CD4-positive, CD25-positive, alpha-beta regulatory T cell (primary cell): ENCODE measurements around the gene MIS18A. TPM values are rescaled to one million over a fixed set of nuclear protein-coding genes. Genes with fewer than 3 reads are reported as not detected.
"Not testable (repeated sequence)": the region's sequence is repeated elsewhere in the genome, so short reads cannot be mapped to it uniquely, and the experiment has no call there.

ENCODE experiments used
- ATAC-seq, 2 donors: fragments of 150-1000 bp; cut with Tn5 transposase; one replicate each; pipeline ENCODE4 v1.10.0; 2021; ENCODE audit warnings: low read depth in 2 of 2, moderate number of reproducible peaks in 2 of 2, moderate library complexity in 1 of 2
- DNase-seq, 3 donors: peaks; one replicate each; pipeline versions ENCODE4 v3.0.0 to v3.0.0-alpha.2; 2012 to 2022; ENCODE audit warnings: mixed read lengths in 1 of 3
- H3K27ac ChIP-seq: one replicate; pipeline ENCODE4 v1.7.0; 2013; ENCODE audit warnings: mild to moderate bottlenecking, low read length; ENCODE audit not compliant: insufficient read depth, poor library complexity, severe bottlenecking
- H3K27me3 ChIP-seq: one replicate; pipeline ENCODE4 v1.7.0; 2013; ENCODE audit warnings: low read length; ENCODE audit not compliant: control insufficient read depth, insufficient read depth
- H3K36me3 ChIP-seq: one replicate; pipeline ENCODE4 v1.7.0; 2013; ENCODE audit warnings: mild to moderate bottlenecking, low read length, moderate library complexity; ENCODE audit not compliant: control insufficient read depth, insufficient read depth
- H3K4me1 ChIP-seq: 2 replicates; pipeline ENCODE4 v1.7.0; 2013; ENCODE audit warnings: mild to moderate bottlenecking, low read length; ENCODE audit not compliant: insufficient read depth, control insufficient read depth, poor library complexity, severe bottlenecking
- H3K4me3 ChIP-seq: one replicate; pipeline ENCODE4 v1.7.0; 2013; ENCODE audit warnings: low read depth, mild to moderate bottlenecking, low read length, moderate library complexity
- H3K9me3 ChIP-seq, 2 experiments: 1 replicate in 1 of 2; 2 replicates in 1 of 2; pipeline ENCODE4 v1.7.0; 2013; ENCODE audit warnings: low read length in 2 of 2, mild to moderate bottlenecking in 1 of 2, moderate library complexity in 1 of 2; ENCODE audit not compliant: control insufficient read depth in 2 of 2
- H3K27ac Mint-ChIP-seq, 3 donors: one replicate each; pipeline ENCODE4 v1.8.0; 2020 to 2022; ENCODE audit warnings: mild to moderate bottlenecking in 3 of 3, mixed read lengths in 3 of 3, moderate library complexity in 2 of 3
- H3K27me3 Mint-ChIP-seq: one replicate; pipeline ENCODE4 v1.8.0; 2022; ENCODE audit warnings: mild to moderate bottlenecking, mixed read lengths
- H3K36me3 Mint-ChIP-seq: one replicate; pipeline ENCODE4 v1.8.0; 2020; ENCODE audit warnings: mixed read lengths
- H3K4me1 Mint-ChIP-seq, 4 donors: one replicate each; pipeline ENCODE4 v1.8.0; 2020 to 2022; ENCODE audit warnings: mixed read lengths in 4 of 4, mild to moderate bottlenecking in 1 of 4
- H3K4me3 Mint-ChIP-seq, 4 donors: one replicate each; pipeline ENCODE4 v1.8.0; 2020 to 2022; ENCODE audit warnings: mild to moderate bottlenecking in 4 of 4, mixed read lengths in 4 of 4, moderate library complexity in 3 of 4
- H3K9me3 Mint-ChIP-seq, 7 donors: one replicate each; pipeline ENCODE4 v1.8.0; 2020 to 2022; ENCODE audit warnings: mixed read lengths in 7 of 7, mild to moderate bottlenecking in 3 of 7, moderate library complexity in 2 of 7
- polyA plus RNA-seq, 4 donors: library from polyadenylated mRNA; unstranded; fragments of 300-500 nt; fragmentation: Illumina TruSeq; gene quantifications; one replicate each; pipeline ENCODE4 v1.2.3, GENCODE V29; 2021
- total RNA-seq: library from RNA; stranded (reverse); gene quantifications from one replicate; pipeline ENCODE4 v1.2.3, GENCODE V29; 2022

MIS18A gene
- total and polyA plus RNA-seq, 5 donors from 2014 or later, result 5.2 to 13.3 (median 11.1) TPM

- no peak for ATAC-seq
- no peak overlapping the region for H3K27ac ChIP-seq
- Mint-ChIP-seq H3K4me1 (no peaks in the 10 kb centered on the region), H3K9me3 (peaks cover 0 to 2% (median 0%) of the 10 kb centered on the region in 7 donors), H3K4me3 (no peak overlapping the region), H3K27ac (no peak overlapping the region), H3K36me3 (peaks cover 15% of the 10 kb centered on the region), H3K27me3 (no peaks in the 10 kb centered on the region)
- H3K4me3 ChIP-seq, result no peak overlapping the region
- no peaks in the 10 kb centered on the region for H3K9me3 ChIP-seq
- no peak for DNase-seq
- no peaks in the 10 kb centered on the region for H3K27me3 ChIP-seq
- no peaks in the 10 kb centered on the region for H3K4me1 ChIP-seq
- H3K36me3 ChIP-seq, result peaks cover under 1% of the 10 kb centered on the region
Observed at GRCh38 chr21:32261929-32262328, 16.9 kb downstream of the MIS18A start.

DNA sequence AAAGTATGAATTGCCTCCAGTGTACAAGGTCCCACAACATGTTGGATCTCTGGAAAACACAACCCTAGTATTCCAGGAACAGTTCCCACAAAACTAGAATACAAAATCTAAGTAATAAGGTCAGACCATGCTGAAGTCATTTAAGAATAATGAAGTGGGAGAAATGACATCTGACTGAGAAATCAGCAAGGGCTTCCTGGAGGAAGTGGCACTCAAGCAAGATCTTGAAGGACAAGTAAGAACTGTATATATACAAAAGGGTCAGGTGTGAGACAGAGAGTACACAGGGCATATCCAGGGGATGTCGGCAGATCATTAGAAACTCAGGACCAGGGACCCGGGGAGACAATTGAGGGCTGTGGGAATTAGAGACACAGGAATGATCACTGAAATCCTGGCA is 18.7 kb downstream of the MIS18A start:
- Histone ChIP-seq H3K36me3 (no peaks in the 10 kb centered on the region), H3K9me3 (no peaks in the 10 kb centered on the region), H3K27ac (no peak overlapping the region), H3K4me3 (no peak overlapping the region), H3K4me1 (no peaks in the 10 kb centered on the region), H3K27me3 (no peaks in the 10 kb centered on the region)
- Mint-ChIP-seq H3K27me3 (peaks cover 6% of the 10 kb centered on the region), H3K36me3 (peaks cover 5% of the 10 kb centered on the region), H3K4me1 (no peaks in the 10 kb centered on the region), H3K9me3 (peaks cover 0 to 2% (median 0%) of the 10 kb centered on the region in 7 donors), H3K27ac (peak overlapping the region in 1 of 3 donors; percentile 86), H3K4me3 (no peak overlapping the region)
- ATAC-seq (no peak), DNase-seq (no peak)

GRCh38 chr21:32258786-32259048 is 20.1 kb downstream of the MIS18A start:
- H3K27ac ChIP-seq, H3K9me3 Mint-ChIP-seq, H3K4me1 ChIP-seq, H3K36me3 Mint-ChIP-seq, H3K4me3 Mint-ChIP-seq, H3K4me3 ChIP-seq, H3K36me3 ChIP-seq, H3K27ac Mint-ChIP-seq, H3K27me3 ChIP-seq, H3K4me1 Mint-ChIP-seq, DNase-seq, H3K27me3 Mint-ChIP-seq, H3K9me3 ChIP-seq, ATAC-seq: not testable (repeated sequence)

DNA sequence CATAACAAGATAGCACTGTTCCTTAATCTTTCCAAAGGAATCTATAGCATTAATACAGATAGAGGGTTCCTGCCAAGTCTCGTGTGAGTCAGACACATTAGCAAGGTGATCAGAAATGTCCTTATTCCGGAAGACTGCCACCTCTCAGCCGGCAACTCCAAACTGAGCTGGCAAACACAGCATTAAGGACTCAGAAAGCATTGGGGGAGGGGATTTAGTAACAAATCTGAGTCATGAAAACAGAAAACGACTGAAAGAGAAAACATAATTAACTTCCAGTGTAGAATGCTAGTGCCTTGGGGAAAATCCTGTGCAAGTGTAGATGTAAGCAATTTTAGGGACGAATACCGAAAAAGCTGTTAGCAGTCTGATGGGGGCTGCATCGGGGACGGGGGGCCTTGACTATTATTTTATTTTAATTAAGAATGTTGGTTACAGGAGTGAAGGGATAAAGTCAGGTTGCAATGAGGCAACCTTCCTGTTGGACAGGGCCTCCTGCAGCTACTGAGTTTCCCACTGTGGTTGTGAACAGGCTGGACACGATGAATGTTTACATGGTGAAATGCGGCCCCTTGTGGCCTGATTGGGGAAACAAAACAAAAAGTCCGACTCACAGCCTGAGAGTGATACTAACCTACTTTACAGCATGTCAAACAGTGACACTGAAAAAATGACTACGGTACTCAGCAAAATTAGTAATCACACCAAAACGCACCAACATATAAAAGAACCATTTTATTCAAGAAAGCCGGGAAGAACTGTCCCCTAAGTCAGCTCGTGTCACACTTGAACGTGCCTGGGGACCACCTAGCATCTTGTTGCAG is 20.7 kb downstream of the MIS18A start:
- Mint-ChIP-seq H3K27ac (no peak overlapping the region), H3K36me3 (peaks cover 5% of the 10 kb centered on the region), H3K27me3 (peaks cover 6% of the 10 kb centered on the region), H3K4me1 (no peaks in the 10 kb centered on the region), H3K9me3 (peaks cover 0 to 2% (median 0%) of the 10 kb centered on the region in 7 donors), H3K4me3 (no peak overlapping the region)
- Histone ChIP-seq H3K27ac (no peak overlapping the region), H3K4me1 (no peaks in the 10 kb centered on the region), H3K9me3 (no peaks in the 10 kb centered on the region), H3K36me3 (no peaks in the 10 kb centered on the region), H3K27me3 (no peaks in the 10 kb centered on the region), H3K4me3 (no peak overlapping the region)
- DNase-seq, result peak in 2 of 3 donors; percentile 9 to 57
- ATAC-seq, result no peak

GRCh38 chr21:32256873-32257620 is 21.8 kb downstream of the MIS18A start:
- H3K4me1 Mint-ChIP-seq, result no peaks in the 10 kb centered on the region
- H3K36me3 ChIP-seq, result no peaks in the 10 kb centered on the region
- H3K36me3 Mint-ChIP-seq, result peaks cover 5% of the 10 kb centered on the region

DNA sequence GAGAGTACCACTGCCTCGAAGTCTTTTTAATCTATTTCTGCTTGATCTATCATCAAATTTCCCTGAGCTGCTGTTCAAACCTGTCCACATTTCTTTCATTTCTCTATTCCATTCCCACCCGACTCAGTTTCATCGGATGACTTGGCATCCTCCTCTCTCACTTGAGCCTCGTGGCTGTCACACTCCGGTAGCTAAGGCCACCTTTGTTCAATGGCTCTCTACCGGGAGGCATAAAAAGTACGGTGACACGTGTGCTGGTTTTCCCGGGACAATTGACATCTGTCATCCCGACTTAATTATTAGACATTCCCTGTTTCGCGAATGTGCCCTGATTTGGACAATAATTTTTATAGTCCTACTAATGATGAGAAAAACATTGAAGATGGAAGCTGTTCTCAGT is 22.6 kb downstream of the MIS18A start:
- peaks cover 10% of the 10 kb centered on the region for H3K27me3 Mint-ChIP-seq
- Histone ChIP-seq H3K4me1 (no peaks in the 10 kb centered on the region), H3K27ac (no peak overlapping the region), H3K27me3 (no peaks in the 10 kb centered on the region), H3K36me3 (no peaks in the 10 kb centered on the region), H3K4me3 (no peak overlapping the region), H3K9me3 (no peaks in the 10 kb centered on the region)
- H3K4me3 Mint-ChIP-seq, result no peak overlapping the region
- no peak for DNase-seq
- H3K27ac Mint-ChIP-seq, result no peak overlapping the region
- ATAC-seq, result no peak
- no peaks in the 10 kb centered on the region for H3K4me1 Mint-ChIP-seq
- H3K9me3 Mint-ChIP-seq, result peaks cover 0 to 5% (median 0%) of the 10 kb centered on the region in 7 donors
- peaks cover 5% of the 10 kb centered on the region for H3K36me3 Mint-ChIP-seq

More at GRCh38 chr21:32256873-32257620, 21.8 kb downstream of the MIS18A start:
- Histone ChIP-seq H3K4me3 (no peak overlapping the region), H3K27me3 (no peaks in the 10 kb centered on the region), H3K27ac (no peak overlapping the region), H3K4me1 (no peaks in the 10 kb centered on the region), H3K9me3 (no peaks in the 10 kb centered on the region)
- Mint-ChIP-seq H3K9me3 (peaks cover 0 to 1% (median 0%) of the 10 kb centered on the region in 7 donors), H3K27me3 (peaks cover 6% of the 10 kb centered on the region), H3K4me3 (no peak overlapping the region), H3K27ac (no peak overlapping the region)
- DNase-seq, result no peak
- no peak for ATAC-seq

DNA sequence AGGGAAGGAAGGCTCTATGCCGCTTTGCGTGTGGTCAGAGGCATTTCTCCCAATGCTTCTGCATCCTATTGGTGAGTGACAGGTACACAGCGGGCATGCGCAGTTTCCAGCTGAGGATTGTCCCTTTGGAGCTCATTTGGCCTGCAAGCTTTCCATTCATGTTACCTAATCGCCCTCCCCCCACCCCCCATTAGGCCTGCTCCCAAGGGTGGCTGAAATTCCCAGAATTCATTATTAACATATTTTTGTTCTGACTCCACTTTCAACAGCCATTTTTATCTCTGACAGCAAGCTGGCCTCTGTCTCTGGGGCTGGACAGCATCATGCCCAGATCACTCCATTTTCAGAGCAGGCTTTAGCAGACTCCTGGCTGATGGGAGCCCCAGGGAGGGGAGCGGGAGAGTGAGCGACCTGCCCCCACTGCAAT is 25.6 kb downstream of the MIS18A start:
- H3K9me3 ChIP-seq, result no peaks in the 10 kb centered on the region
- Mint-ChIP-seq H3K9me3 (peaks cover 0 to 15% (median 1%) of the 10 kb centered on the region in 7 donors), H3K27ac (no peak overlapping the region), H3K27me3 (peaks cover 23% of the 10 kb centered on the region), H3K4me3 (no peak overlapping the region), H3K36me3 (no peaks in the 10 kb centered on the region), H3K4me1 (no peaks in the 10 kb centered on the region)
- no peak overlapping the region for H3K4me3 ChIP-seq
- H3K27me3 ChIP-seq, result peaks cover 4% of the 10 kb centered on the region
- H3K4me1 ChIP-seq, result no peaks in the 10 kb centered on the region
- ATAC-seq, result no peak
- no peaks in the 10 kb centered on the region for H3K36me3 ChIP-seq
- no peak overlapping the region for H3K27ac ChIP-seq
- DNase-seq, result no peak
